AG10803 (cell line): Measurements from ENCODE around the gene DACH1.

ENCODE experiments used
- DNase-seq: peaks from one replicate; pipeline ENCODE4 v3.0.0; 2010; ENCODE audit warnings: low read depth
- H3K4me3 ChIP-seq: 2 replicates; pipeline ENCODE4 v1.5.1; 2011; ENCODE audit warnings: mild to moderate bottlenecking, low read length, control low read depth
- CTCF ChIP-seq: conservative IDR thresholded peaks from 2 replicates; pipeline ENCODE4 v1.5.1; 2011; ENCODE audit warnings: mild to moderate bottlenecking, low read length, control low read depth, inconsistent platforms

DACH1 gene

GRCh38 chr13:71481046-71481445 lies 386.0 kb downstream of the DACH1 start:
- H3K4me3 ChIP-seq = no peak overlapping the region
- TF ChIP-seq CTCF = no peak
- DNase-seq = no peak

GRCh38 chr13:71477735-71478134 lies 389.3 kb downstream of the DACH1 start:
- H3K4me3 ChIP-seq = no peak overlapping the region
- TF ChIP-seq CTCF = no peak

GRCh38 chr13:71474936-71475335 lies 392.1 kb downstream of the DACH1 start:
- H3K4me3 ChIP-seq = no peak overlapping the region
- no peak for TF ChIP-seq CTCF
- no peak for DNase-seq

More at GRCh38 chr13:71477735-71478134, 389.3 kb downstream of the DACH1 start:
- DNase-seq = no peak

GRCh38 chr13:71469626-71470025 lies 397.4 kb downstream of the DACH1 start:
- no peak overlapping the region for H3K4me3 ChIP-seq
- TF ChIP-seq CTCF = no peak
- no peak for DNase-seq

- DNase-seq = no peak
- TF ChIP-seq CTCF = no peak
These were observed 402.3 kb downstream of the DACH1 start for GRCh38 chr13:71464686-71465085.

GRCh38 chr13:71461892-71462291 lies 405.1 kb downstream of the DACH1 start:
- no peak for TF ChIP-seq CTCF
- DNase-seq = no peak
- H3K4me3 ChIP-seq = no peak overlapping the region

More at GRCh38 chr13:71464686-71465085, 402.3 kb downstream of the DACH1 start:
- no peak overlapping the region for H3K4me3 ChIP-seq

- DNase-seq = no peak
- TF ChIP-seq CTCF = no peak
- no peak overlapping the region for H3K4me3 ChIP-seq
These were observed 406.8 kb downstream of the DACH1 start for GRCh38 chr13:71460211-71460610.
